Chondrocyte (in vitro differentiated cells): ENCODE results near the gene ZC3H11A. TPM values are rescaled to one million over a fixed set of nuclear protein-coding genes. Genes with fewer than 3 reads are reported as not detected.

Experiments used
- DNase-seq: peaks from one replicate; pipeline ENCODE4 v3.0.0; 2021; ENCODE audit warnings: mixed read lengths, low spot score
- H3K27ac Mint-ChIP-seq: one replicate; pipeline ENCODE4 v1.8.0; 2021; ENCODE audit warnings: mild to moderate bottlenecking, moderate library complexity, mixed read lengths; ENCODE audit not compliant: unreplicated experiment
- H3K27me3 Mint-ChIP-seq: 2 replicates; pipeline ENCODE4 v1.8.0; 2021; ENCODE audit warnings: low read depth, mixed read lengths
- H3K36me3 Mint-ChIP-seq: 2 replicates; pipeline ENCODE4 v1.8.0; 2021; ENCODE audit warnings: low read depth, mixed read lengths
- H3K4me1 Mint-ChIP-seq: 2 replicates; pipeline ENCODE4 v1.8.0; 2021; ENCODE audit warnings: low read depth, mild to moderate bottlenecking, mixed read lengths
- H3K4me3 Mint-ChIP-seq: one replicate; pipeline ENCODE4 v1.8.0; 2021; ENCODE audit warnings: mild to moderate bottlenecking, moderate library complexity, mixed read lengths; ENCODE audit not compliant: unreplicated experiment
- H3K9me3 Mint-ChIP-seq: 2 replicates; pipeline ENCODE4 v1.8.0; 2021; ENCODE audit warnings: low read depth, mixed read lengths
- CTCF ChIP-seq: fragments of 200-600 bp; sonication (generic); IDR thresholded peaks from 2 replicates; pipeline ENCODE4 v1.5.0; 2021; ENCODE audit warnings: antibody characterized with exemption, mild to moderate bottlenecking, moderate library complexity
- total RNA-seq: library from RNA; stranded (reverse); gene quantifications from 3 replicates; pipeline ENCODE4 v1.2.1, GENCODE V29; 2021

ZC3H11A gene
- total RNA-seq, 1 donor from 2014 or later = 80.8 TPM

- Mint-ChIP-seq H3K4me3 (no peak overlapping the region), H3K27me3 (no peaks in the 10 kb centered on the region), H3K36me3 (peaks cover 24% of the 10 kb centered on the region), H3K4me1 (peaks cover 52% of the 10 kb centered on the region), H3K27ac (peak overlapping the region; percentile 84), H3K9me3 (no peaks in the 10 kb centered on the region)
- DNase-seq = no peak
- no peak for TF ChIP-seq CTCF
These were observed 11.8 kb downstream of the ZC3H11A start for GRCh38 chr1:203807196-203807595.

- TF ChIP-seq CTCF = no peak
- Mint-ChIP-seq H3K4me1 (peaks cover 11% of the 10 kb centered on the region), H3K27me3 (no peaks in the 10 kb centered on the region), H3K9me3 (no peaks in the 10 kb centered on the region), H3K36me3 (peaks cover 26% of the 10 kb centered on the region), H3K27ac (peak overlapping the region; percentile 45), H3K4me3 (no peak overlapping the region)
- no peak for DNase-seq
These were observed 18.3 kb downstream of the ZC3H11A start for GRCh38 chr1:203813581-203814341.

GRCh38 chr1:203818399-203818798 lies 23.0 kb downstream of the ZC3H11A start:
- Mint-ChIP-seq H3K27ac (no peak overlapping the region), H3K9me3 (no peaks in the 10 kb centered on the region), H3K4me1 (no peaks in the 10 kb centered on the region), H3K4me3 (no peak overlapping the region), H3K27me3 (no peaks in the 10 kb centered on the region), H3K36me3 (peaks cover 40% of the 10 kb centered on the region)
- DNase-seq = no peak
- no peak for TF ChIP-seq CTCF

GRCh38 chr1:203823306-203823705 lies 27.9 kb downstream of the ZC3H11A start:
- Mint-ChIP-seq H3K9me3 (no peaks in the 10 kb centered on the region), H3K4me3 (no peak overlapping the region), H3K27me3 (no peaks in the 10 kb centered on the region), H3K4me1 (peaks cover 9% of the 10 kb centered on the region), H3K27ac (no peak overlapping the region), H3K36me3 (peaks cover 35% of the 10 kb centered on the region)
- no peak for DNase-seq
- TF ChIP-seq CTCF = no peak

- H3K4me3 Mint-ChIP-seq = no peak overlapping the region
- no peaks in the 10 kb centered on the region for H3K9me3 Mint-ChIP-seq
- H3K27me3 Mint-ChIP-seq = no peaks in the 10 kb centered on the region
- no peak for TF ChIP-seq CTCF
- peaks cover 38% of the 10 kb centered on the region for H3K36me3 Mint-ChIP-seq
- no peak for DNase-seq
- peaks cover 16% of the 10 kb centered on the region for H3K4me1 Mint-ChIP-seq
- no peak overlapping the region for H3K27ac Mint-ChIP-seq
These were observed 30.8 kb downstream of the ZC3H11A start for GRCh38 chr1:203826175-203826574.
